SK-N-MC (cell line): ENCODE data around the gene NDST4.

Source experiments
- EZH2 ChIP-seq: fragments of 200-600 bp; sonication (generic); IDR thresholded peaks from one replicate; pipeline ENCODE4 v1.6.1; 2017; ENCODE audit warnings: antibody characterized with exemption
- POLR2AphosphoS5 ChIP-seq: IDR thresholded peaks from 2 replicates; pipeline ENCODE4 v1.6.1; 2012; ENCODE audit warnings: mild to moderate bottlenecking, low read depth, low read length, borderline replicate concordance

DNA sequence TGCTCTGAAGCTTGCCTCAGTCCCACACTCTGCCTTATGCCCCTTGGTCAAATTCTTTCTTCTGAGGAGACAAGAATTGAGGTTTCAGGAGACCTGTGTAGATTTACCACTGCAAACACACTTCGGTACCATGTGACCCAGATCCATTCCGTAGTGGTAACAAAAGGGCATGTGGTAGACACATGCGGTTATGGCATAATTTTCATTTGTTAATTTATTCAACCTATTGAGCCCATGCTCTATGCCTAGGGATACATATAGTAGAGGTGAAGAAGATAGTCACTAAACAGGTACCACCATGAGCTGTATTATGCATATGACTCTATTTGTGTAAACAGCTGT, 190.9 kb downstream of the NDST4 start:
- TF ChIP-seq EZH2, result no peak
- TF ChIP-seq POLR2AphosphoS5, result no peak
